GM19099 (cell line): ENCODE data around the gene C2CD3.

ENCODE experiments used
- POLR2A ChIP-seq: IDR thresholded peaks from 3 replicates; pipeline ENCODE4 v1.6.1; 2011; ENCODE audit warnings: low read depth; ENCODE audit not compliant: insufficient read length; ENCODE audit errors: extremely low read depth

Gene C2CD3

GRCh38 chr11:74050465-74050864 lies 120.3 kb downstream of the C2CD3 start:
- no peak for TF ChIP-seq POLR2A

- TF ChIP-seq POLR2A: no peak
These were observed 121.8 kb downstream of the C2CD3 start for GRCh38 chr11:74048993-74049392.

DNA sequence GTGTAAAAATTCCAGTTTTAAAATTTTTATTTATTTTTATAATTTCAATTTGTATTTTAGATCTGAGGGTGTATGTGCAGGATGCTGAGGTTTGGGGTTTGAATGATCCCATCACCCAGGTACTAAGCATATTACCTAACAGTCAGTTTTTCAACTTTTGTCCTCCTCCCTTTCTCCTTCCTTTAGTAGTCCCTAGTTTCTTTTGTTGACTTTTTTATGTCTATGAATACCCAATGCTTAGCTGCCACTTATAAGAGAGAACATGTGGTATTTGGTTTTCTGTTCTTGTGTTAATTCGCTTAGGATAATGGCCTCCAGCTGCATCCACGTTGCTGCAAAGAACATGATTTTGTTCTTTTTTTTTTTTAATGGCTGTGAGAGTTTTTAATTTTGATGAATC lies 126.3 kb downstream of the C2CD3 start:
- no peak for TF ChIP-seq POLR2A

GRCh38 chr11:74043450-74043849 lies 127.4 kb downstream of the C2CD3 start:
- no peak for TF ChIP-seq POLR2A

- TF ChIP-seq POLR2A: no peak
These were observed 133.5 kb downstream of the C2CD3 start for GRCh38 chr11:74037309-74037708.

DNA sequence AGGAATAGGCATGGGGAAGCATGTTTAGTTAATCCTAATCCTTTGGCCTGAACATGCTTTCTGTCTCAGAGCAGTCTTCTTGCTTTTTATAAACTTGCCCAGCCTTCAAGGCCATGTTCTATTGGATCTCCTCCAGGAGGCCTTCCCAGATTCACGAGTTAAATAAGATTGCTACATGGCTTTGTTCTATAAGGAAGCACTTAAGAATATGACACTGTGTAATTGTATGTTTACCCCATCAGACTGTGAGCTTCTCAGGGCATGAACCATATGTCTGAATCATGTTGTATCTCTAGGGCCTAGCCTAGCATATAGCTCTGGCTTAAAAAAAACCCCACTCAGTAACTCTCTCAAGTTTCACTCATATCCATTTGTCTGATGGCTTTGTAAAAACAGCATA lies 135.5 kb downstream of the C2CD3 start:
- no peak for TF ChIP-seq POLR2A

GRCh38 chr11:74033046-74033445 lies 137.8 kb downstream of the C2CD3 start:
- no peak for TF ChIP-seq POLR2A

GRCh38 chr11:74030723-74031676 lies 139.8 kb downstream of the C2CD3 start:
- no peak for TF ChIP-seq POLR2A

- TF ChIP-seq POLR2A: no peak
These were observed 145.2 kb downstream of the C2CD3 start for GRCh38 chr11:74025467-74026166.

- no peak for TF ChIP-seq POLR2A
These were observed 146.4 kb downstream of the C2CD3 start for GRCh38 chr11:74024261-74025029.

DNA sequence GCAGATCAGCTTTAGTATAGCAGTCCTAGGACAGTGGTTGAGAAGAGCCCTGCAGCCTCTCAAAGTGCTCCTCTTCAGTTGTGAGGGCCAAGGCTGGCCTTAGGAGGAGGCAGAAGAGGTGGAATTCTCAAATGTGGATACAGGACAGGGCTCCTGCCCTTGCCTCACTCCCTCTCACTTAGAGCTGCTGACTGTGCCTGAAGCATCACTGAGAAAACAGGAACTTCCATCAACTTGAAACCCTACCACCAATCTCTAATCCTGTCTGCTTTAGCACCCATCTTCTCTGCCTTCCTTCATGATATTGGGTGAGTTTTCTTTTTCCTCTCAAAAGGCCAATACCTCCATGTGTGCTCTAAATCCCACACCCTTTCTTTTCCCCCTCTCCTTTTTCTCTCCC lies 147.5 kb downstream of the C2CD3 start:
- TF ChIP-seq POLR2A: no peak

GRCh38 chr11:74022546-74022945 lies 148.3 kb downstream of the C2CD3 start:
- no peak for TF ChIP-seq POLR2A

DNA sequence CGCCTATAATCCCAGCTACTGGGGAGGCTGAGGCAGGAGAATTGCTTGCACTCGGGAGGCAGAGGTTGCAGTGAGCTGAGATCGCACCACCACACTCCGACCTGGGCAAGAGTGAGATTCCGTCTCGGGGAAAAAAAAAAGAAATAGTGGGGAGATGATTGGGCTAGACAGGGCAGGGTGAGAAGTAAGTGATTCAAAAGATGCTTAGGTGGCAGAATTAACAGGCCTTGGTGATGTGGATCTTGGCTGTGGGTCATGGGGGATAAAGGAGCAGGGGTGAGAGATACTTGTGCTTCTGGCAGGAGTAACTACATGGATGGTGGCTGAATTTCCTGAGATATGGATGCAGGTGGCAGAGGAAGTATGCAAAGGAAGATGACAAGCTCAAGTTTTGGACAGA lies 148.8 kb downstream of the C2CD3 start:
- no peak for TF ChIP-seq POLR2A

DNA sequence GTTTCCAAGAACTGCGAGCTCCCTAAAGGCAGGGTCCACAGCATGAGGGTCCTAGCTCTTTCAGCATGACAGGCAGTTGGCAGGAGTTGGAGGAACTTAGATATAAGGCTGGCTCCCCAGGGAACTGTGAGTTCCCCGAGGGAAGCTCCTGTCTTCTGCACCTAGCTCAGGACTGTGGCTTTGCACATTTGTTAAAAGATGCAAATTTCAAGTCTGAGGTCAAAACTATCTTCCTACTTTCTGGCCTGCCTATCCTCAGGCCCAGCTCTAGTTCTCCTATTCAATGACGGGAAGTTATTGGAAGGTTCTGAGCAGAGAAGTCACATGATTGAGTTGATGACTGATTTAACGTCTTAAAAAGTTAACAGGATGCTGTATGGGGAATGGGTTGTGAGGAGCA lies 150.3 kb downstream of the C2CD3 start:
- TF ChIP-seq POLR2A: no peak

GRCh38 chr11:74019860-74020259 lies 150.9 kb downstream of the C2CD3 start:
- no peak for TF ChIP-seq POLR2A
